ENCODE results near the gene CBFA2T3. TPM values are rescaled to one million over a fixed set of nuclear protein-coding genes. Genes with fewer than 3 reads are reported as not detected.

CBFA2T3 gene
- total RNA-seq, 1 donor from 2014 or later: not detected

DNA sequence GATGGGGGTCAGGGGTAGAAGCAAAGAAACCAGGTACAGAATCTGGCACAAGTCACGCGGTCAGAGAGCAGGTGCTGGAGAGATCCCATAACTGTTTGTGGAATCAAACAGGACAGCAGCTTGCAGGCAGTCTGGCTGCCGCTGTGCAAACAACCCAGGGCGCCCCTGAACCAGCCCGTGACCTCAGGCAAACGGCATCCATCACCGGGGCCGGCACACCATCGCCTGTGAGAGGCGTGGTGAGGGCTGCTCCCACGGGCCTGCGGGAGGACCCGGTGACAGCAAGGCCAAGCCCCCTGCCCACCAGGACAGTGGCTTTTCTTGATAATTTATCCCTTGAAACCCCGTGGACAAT, 47.9 kb downstream of the CBFA2T3 start:
- Mint-ChIP-seq H3K4me3 (ENCODE audit: unreplicated experiment) (no peak overlapping the region), H3K27me3 (ENCODE audit: unreplicated experiment) (peaks cover 4% of the 10 kb centered on the region), H3K36me3 (ENCODE audit: unreplicated experiment) (no peaks in the 10 kb centered on the region), H3K4me1 (ENCODE audit: unreplicated experiment) (peaks cover 29% of the 10 kb centered on the region), H3K27ac (ENCODE audit: unreplicated experiment) (no peak overlapping the region), H3K9me3 (ENCODE audit: unreplicated experiment) (no peaks in the 10 kb centered on the region)
- TF ChIP-seq, protein P1, sequence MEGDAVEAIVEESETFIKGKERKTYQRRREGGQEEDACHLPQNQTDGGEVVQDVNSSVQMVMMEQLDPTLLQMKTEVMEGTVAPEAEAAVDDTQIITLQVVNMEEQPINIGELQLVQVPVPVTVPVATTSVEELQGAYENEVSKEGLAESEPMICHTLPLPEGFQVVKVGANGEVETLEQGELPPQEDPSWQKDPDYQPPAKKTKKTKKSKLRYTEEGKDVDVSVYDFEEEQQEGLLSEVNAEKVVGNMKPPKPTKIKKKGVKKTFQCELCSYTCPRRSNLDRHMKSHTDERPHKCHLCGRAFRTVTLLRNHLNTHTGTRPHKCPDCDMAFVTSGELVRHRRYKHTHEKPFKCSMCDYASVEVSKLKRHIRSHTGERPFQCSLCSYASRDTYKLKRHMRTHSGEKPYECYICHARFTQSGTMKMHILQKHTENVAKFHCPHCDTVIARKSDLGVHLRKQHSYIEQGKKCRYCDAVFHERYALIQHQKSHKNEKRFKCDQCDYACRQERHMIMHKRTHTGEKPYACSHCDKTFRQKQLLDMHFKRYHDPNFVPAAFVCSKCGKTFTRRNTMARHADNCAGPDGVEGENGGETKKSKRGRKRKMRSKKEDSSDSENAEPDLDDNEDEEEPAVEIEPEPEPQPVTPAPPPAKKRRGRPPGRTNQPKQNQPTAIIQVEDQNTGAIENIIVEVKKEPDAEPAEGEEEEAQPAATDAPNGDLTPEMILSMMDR (IDR thresholded peaks at IDR 0.05): no peak
- DNase-seq (ENCODE audit: extremely low spot score, unreplicated experiment): no peak

DNA sequence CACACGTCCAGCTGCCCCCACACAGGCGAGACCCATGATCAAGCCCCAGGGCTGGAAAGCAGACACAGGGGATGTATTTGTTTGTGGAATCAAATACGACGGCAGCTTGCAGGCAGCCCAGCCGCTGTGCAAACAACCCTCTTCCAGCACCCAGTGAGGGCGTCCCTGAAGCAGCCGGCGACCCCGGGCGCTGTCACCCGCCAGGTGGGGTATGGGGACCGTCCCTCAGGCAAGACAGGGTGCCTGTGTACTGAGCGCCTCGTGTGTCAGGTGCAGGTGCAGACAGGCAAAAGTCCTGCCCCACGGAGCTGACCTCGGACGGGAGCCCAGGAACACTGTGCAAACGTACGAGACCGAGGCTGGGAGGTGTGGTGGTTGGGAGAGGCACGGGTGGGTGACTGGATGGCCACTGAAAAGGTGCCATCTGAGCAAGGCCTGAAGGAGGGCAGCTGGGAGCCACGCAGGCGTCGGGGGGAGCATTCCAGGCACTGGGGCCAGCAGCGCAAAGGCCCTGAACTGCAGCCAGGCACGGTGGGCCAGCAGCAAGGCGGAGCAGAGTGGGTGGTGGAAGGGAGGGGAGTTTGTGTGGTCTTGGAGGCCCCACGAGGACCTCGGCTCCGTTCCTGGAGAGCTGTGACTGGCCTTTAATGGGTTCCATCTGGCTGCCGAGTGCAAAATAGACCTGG, 48.5 kb downstream of the CBFA2T3 start:
- Mint-ChIP-seq H3K4me3 (ENCODE audit: unreplicated experiment) (no peak overlapping the region), H3K9me3 (ENCODE audit: unreplicated experiment) (no peaks in the 10 kb centered on the region), H3K27me3 (ENCODE audit: unreplicated experiment) (peaks cover 4% of the 10 kb centered on the region), H3K27ac (ENCODE audit: unreplicated experiment) (no peak overlapping the region), H3K36me3 (ENCODE audit: unreplicated experiment) (no peaks in the 10 kb centered on the region), H3K4me1 (ENCODE audit: unreplicated experiment) (peaks cover 30% of the 10 kb centered on the region)
- TF ChIP-seq, protein P1 (IDR thresholded peaks at IDR 0.05): no peak
- DNase-seq (ENCODE audit: extremely low spot score, unreplicated experiment): no peak

DNA sequence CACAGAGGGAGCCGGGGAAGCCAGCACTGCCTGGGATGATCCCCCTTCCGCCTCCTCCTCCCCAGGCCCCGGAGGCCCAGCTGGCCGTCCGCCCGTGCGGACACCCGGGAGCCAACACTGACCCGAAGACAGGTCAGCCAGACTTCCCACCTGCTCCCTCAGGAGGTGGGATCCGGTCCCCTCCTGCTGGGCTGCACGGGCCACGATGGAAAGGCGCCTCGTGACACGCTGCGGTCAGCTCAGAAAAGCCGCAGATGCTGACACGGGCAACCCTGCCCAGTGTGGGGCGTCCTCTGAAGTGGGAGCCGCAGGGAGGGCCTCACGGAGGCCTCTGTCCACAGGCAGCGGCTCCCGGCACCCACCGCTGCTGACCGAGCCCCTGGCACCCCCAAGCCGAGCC, 49.3 kb downstream of the CBFA2T3 start:
- TF ChIP-seq, protein P1 (IDR thresholded peaks at IDR 0.05): no peak
- Mint-ChIP-seq H3K27me3 (ENCODE audit: unreplicated experiment) (peaks cover 4% of the 10 kb centered on the region), H3K27ac (ENCODE audit: unreplicated experiment) (no peak overlapping the region), H3K36me3 (ENCODE audit: unreplicated experiment) (no peaks in the 10 kb centered on the region), H3K9me3 (ENCODE audit: unreplicated experiment) (no peaks in the 10 kb centered on the region), H3K4me1 (ENCODE audit: unreplicated experiment) (peaks cover 30% of the 10 kb centered on the region), H3K4me3 (ENCODE audit: unreplicated experiment) (no peak overlapping the region)
- no peak for DNase-seq (ENCODE audit: extremely low spot score, unreplicated experiment)

GRCh38 chr16:88927010-88927409, 50.0 kb downstream of the CBFA2T3 start:
- Mint-ChIP-seq H3K27ac (ENCODE audit: unreplicated experiment) (no peak overlapping the region), H3K9me3 (ENCODE audit: unreplicated experiment) (no peaks in the 10 kb centered on the region), H3K4me1 (ENCODE audit: unreplicated experiment) (peaks cover 34% of the 10 kb centered on the region), H3K36me3 (ENCODE audit: unreplicated experiment) (no peaks in the 10 kb centered on the region), H3K27me3 (ENCODE audit: unreplicated experiment) (peaks cover 4% of the 10 kb centered on the region), H3K4me3 (ENCODE audit: unreplicated experiment) (no peak overlapping the region)
- TF ChIP-seq, protein P1 (IDR thresholded peaks at IDR 0.05): no peak
- DNase-seq (ENCODE audit: extremely low spot score, unreplicated experiment): no peak

DNA sequence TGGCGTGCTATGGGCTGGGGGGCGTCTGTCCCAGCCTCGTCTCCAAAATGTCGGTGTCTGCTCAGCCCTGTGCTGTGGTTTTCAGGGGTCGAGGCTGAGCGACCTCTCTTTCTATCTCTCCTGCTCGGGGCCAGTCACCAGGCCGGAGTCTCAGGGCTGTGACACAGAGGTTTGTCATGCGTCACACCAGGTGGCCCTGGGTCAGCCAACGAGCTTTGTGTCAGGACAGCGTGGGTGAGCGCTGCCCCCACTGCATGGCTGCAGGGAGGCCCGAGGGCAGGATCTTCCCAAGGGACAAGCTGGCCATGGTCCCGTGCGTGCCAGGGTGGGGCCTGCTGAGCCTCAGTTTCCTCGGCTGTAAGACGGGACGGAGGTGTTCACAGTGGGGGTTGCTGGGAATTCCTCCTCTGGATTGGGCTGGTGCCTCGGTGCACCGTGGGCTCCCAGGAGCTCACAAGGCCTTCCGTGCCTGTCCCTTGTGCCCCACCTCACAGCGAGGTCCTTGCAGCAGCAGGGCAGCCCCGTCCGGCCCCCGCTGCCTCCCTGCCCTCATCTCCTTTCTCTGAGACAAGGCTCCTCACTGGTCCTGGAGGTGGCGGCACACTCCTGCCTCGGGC, 50.5 kb downstream of the CBFA2T3 start:
- Mint-ChIP-seq H3K4me1 (ENCODE audit: unreplicated experiment) (peaks cover 37% of the 10 kb centered on the region), H3K9me3 (ENCODE audit: unreplicated experiment) (no peaks in the 10 kb centered on the region), H3K27me3 (ENCODE audit: unreplicated experiment) (peaks cover 4% of the 10 kb centered on the region), H3K36me3 (ENCODE audit: unreplicated experiment) (no peaks in the 10 kb centered on the region), H3K27ac (ENCODE audit: unreplicated experiment) (no peak overlapping the region), H3K4me3 (ENCODE audit: unreplicated experiment) (no peak overlapping the region)
- TF ChIP-seq, protein P1 (IDR thresholded peaks at IDR 0.05): no peak
- DNase-seq (ENCODE audit: extremely low spot score, unreplicated experiment): no peak
